ENCODE results near the gene PTBP3. TPM values are rescaled to one million over a fixed set of nuclear protein-coding genes. Genes with fewer than 3 reads are reported as not detected.

The PTBP3 gene
- total and polyA plus RNA-seq, 2 of the 13 experiments (the other 11 are each of a cell fraction or from before 2014, with no cell fraction given), result 52.8 to 61.1 TPM

DNA sequence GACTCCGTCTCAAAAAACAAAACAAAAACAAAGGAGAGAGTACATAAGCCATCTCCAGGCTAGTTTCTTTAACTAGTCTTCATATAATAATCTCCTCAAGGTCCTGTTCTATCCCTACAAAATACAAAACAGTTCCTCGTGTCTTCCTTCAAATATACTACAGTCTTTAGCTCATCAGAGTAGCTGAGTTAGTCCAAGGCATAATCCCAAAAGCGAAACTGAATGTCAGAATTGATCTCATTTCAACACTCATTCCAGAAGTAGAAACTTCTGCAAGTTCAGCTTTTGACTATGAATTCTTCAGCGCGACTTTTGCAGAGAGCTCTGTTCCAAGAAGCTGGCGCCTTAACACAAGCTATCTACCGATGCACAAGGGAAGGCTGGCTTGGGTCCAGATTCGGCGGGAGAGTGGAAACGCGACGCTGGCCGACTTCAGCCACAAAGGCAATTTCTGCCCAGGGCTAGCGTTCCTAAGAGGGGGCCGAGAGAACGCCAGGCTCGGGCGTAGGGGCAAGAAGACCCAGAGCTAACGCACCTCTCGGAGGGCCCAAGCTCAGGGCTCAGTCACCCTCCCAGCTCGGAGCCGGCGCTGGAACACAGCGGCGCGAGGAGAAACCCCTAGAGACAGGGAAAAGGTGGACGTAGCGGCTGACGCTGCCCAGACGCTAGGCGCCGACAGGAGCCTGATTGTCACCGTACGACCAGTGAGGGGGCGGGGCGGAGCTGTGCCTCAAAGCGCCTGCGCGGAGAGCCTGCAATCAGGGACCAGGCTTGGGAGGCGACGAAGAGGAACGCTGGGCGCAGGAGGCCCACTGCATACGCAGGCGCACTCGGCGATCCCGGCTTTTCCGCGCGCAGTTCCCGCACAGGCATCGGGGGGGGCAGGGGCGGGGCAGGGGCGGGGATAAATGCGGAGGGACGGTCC is 46.0 kb upstream of the PTBP3 start (continued):
- TF ChIP-seq PHF5A (CRISPR knock-in tag; IDR thresholded peaks at IDR 0.05; ENCODE audit: low read depth, unreplicated experiment) (no peak), TMF1 (CRISPR knock-in tag; IDR thresholded peaks at IDR 0.05; ENCODE audit: low read depth) (no peak; the same call in 1 of the 2 replicates), SRY (CRISPR knock-in tag; IDR thresholded peaks at IDR 0.05) (peak; percentile 60; the same call in 1 of the 2 replicates), KDM5B (CRISPR knock-in tag; IDR thresholded peaks at IDR 0.05; ENCODE audit: borderline replicate concordance) (no peak), ZNF644 (CRISPR knock-in tag; IDR thresholded peaks at IDR 0.05; ENCODE audit: low read depth) (no peak), ZSCAN20 (CRISPR knock-in tag; IDR thresholded peaks at IDR 0.05; ENCODE audit: borderline replicate concordance) (no peak), RBM39 (IDR thresholded peaks at IDR 0.05; ENCODE audit: low read depth, low read length, poor library complexity, severe bottlenecking) (no peak), NAIF1 (CRISPR knock-in tag; IDR thresholded peaks at IDR 0.05; ENCODE audit: borderline replicate concordance) (peak; percentile 71; the same call in 1 of the 2 replicates), TRIM24 (CRISPR knock-in tag; IDR thresholded peaks at IDR 0.05) (no peak), NFIB (CRISPR knock-in tag; IDR thresholded peaks at IDR 0.05; ENCODE audit: borderline replicate concordance) (no peak), ATAD3A (CRISPR knock-in tag; IDR thresholded peaks at IDR 0.05) (no peak), SIX4 (CRISPR knock-in tag; IDR thresholded peaks at IDR 0.05) (no peak), MYNN (CRISPR knock-in tag; IDR thresholded peaks at IDR 0.05; ENCODE audit: low read depth) (peak; percentile 77; the same call in 1 of the 2 replicates), CHD2 (IDR thresholded peaks at IDR 0.05; ENCODE audit: low read depth, low read length) (no peak; the same call in 1 of the 2 replicates), ZEB1 (IDR thresholded peaks at IDR 0.05; ENCODE audit: insufficient replicate concordance, low read depth) (no peak), ZNF496 (CRISPR knock-in tag; IDR thresholded peaks at IDR 0.05; ENCODE audit: insufficient replicate concordance) (no peak)
- TF ChIP-seq, protein P1, sequence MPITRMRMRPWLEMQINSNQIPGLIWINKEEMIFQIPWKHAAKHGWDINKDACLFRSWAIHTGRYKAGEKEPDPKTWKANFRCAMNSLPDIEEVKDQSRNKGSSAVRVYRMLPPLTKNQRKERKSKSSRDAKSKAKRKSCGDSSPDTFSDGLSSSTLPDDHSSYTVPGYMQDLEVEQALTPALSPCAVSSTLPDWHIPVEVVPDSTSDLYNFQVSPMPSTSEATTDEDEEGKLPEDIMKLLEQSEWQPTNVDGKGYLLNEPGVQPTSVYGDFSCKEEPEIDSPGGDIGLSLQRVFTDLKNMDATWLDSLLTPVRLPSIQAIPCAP (CRISPR knock-in tag; IDR thresholded peaks at IDR 0.05; ENCODE audit: low read depth), result 0 out of 2 replicates have a peak, but pooled peaks have one; percentile 67
- TF ChIP-seq, protein P2, sequence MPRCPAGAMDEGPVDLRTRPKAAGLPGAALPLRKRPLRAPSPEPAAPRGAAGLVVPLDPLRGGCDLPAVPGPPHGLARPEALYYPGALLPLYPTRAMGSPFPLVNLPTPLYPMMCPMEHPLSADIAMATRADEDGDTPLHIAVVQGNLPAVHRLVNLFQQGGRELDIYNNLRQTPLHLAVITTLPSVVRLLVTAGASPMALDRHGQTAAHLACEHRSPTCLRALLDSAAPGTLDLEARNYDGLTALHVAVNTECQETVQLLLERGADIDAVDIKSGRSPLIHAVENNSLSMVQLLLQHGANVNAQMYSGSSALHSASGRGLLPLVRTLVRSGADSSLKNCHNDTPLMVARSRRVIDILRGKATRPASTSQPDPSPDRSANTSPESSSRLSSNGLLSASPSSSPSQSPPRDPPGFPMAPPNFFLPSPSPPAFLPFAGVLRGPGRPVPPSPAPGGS (CRISPR knock-in tag; IDR thresholded peaks at IDR 0.05), result no peak; the same call in 1 of the 2 replicates
- TF ChIP-seq, protein P3, sequence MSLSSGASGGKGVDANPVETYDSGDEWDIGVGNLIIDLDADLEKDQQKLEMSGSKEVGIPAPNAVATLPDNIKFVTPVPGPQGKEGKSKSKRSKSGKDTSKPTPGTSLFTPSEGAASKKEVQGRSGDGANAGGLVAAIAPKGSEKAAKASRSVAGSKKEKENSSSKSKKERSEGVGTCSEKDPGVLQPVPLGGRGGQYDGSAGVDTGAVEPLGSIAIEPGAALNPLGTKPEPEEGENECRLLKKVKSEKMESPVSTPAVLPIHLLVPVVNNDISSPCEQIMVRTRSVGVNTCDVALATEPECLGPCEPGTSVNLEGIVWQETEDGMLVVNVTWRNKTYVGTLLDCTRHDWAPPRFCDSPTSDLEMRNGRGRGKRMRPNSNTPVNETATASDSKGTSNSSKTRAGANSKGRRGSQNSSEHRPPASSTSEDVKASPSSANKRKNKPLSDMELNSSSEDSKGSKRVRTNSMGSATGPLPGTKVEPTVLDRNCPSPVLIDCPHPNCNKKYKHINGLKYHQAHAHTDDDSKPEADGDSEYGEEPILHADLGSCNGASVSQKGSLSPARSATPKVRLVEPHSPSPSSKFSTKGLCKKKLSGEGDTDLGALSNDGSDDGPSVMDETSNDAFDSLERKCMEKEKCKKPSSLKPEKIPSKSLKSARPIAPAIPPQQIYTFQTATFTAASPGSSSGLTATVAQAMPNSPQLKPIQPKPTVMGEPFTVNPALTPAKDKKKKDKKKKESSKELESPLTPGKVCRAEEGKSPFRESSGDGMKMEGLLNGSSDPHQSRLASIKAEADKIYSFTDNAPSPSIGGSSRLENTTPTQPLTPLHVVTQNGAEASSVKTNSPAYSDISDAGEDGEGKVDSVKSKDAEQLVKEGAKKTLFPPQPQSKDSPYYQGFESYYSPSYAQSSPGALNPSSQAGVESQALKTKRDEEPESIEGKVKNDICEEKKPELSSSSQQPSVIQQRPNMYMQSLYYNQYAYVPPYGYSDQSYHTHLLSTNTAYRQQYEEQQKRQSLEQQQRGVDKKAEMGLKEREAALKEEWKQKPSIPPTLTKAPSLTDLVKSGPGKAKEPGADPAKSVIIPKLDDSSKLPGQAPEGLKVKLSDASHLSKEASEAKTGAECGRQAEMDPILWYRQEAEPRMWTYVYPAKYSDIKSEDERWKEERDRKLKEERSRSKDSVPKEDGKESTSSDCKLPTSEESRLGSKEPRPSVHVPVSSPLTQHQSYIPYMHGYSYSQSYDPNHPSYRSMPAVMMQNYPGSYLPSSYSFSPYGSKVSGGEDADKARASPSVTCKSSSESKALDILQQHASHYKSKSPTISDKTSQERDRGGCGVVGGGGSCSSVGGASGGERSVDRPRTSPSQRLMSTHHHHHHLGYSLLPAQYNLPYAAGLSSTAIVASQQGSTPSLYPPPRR (CRISPR knock-in tag; IDR thresholded peaks at IDR 0.05; ENCODE audit: borderline replicate concordance), result no peak
- TF ChIP-seq, protein P4, sequence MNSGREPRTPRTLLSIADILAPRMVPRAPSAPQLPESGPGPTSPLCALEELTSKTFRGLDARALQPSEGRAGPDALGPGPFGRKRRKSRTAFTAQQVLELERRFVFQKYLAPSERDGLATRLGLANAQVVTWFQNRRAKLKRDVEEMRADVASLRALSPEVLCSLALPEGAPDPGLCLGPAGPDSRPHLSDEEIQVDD (CRISPR knock-in tag; IDR thresholded peaks at IDR 0.05; ENCODE audit: borderline replicate concordance), result peak; percentile 81; the same call in 1 of the 2 replicates
